ENCODE measurements around the gene ARHGAP26.

The ARHGAP26 gene

DNA sequence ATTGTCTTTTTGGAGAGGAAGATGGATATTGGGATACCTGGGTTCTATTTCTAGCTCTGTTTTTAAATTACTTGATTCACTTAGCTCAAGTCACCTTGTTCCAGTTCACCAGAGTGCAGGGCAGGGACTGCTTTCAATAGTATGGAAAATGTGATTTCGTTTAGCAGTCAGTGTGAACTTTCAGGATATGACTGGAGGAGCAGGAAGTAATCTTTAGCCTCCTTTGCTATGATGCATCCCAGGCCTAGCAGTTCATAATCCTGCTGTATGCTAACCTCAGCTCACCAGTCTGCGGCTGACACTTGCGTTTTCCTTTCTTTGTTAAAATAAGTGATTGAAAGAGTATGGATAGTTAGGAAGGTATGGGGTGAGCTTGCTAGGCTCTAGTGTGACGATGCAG is 169.7 kb downstream of the ARHGAP26 start:
- TF ChIP-seq POLR2AphosphoS5 (IDR thresholded peaks at IDR 0.05; ENCODE audit: low read depth, low read length) (no peak), FOXP2 (optimal IDR thresholded peaks at IDR 0.05; ENCODE audit: borderline replicate concordance, extremely low read depth, extremely low read length, insufficient read depth) (no peak), REST (IDR thresholded peaks at IDR 0.05; ENCODE audit: insufficient read depth in 1 of 2, low read depth in 2 of 2, low read length in 2 of 2) (no peak), SIN3A (IDR thresholded peaks at IDR 0.05; ENCODE audit: borderline replicate concordance, insufficient read depth, low read length) (no peak), TAF1 (IDR thresholded peaks at IDR 0.05; ENCODE audit: borderline replicate concordance, insufficient read depth, low read length) (no peak)

DNA sequence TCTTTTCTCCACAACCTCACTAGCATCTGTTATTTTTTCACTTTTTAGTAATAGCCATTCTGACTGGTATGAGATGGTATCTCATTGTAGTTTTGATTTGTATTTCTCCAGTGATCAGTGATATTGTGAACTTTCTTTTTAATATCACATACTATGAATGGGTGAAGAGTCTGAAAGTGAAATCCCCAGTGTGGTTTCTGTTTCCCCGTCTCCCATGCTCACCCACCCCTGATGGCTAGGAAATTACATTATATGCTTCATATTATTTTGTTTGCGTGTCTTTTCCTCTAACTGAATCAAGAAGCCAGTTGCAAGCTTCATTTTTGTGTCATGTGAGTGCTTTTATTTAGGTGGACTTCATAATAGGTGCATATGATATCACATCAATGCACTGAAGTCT is 171.1 kb downstream of the ARHGAP26 start:
- TF ChIP-seq SIN3A (IDR thresholded peaks at IDR 0.05; ENCODE audit: borderline replicate concordance, insufficient read depth, low read length) (no peak), REST (IDR thresholded peaks at IDR 0.05; ENCODE audit: insufficient read depth in 1 of 2, low read depth in 2 of 2, low read length in 2 of 2) (no peak), POLR2AphosphoS5 (IDR thresholded peaks at IDR 0.05; ENCODE audit: low read depth, low read length) (no peak), FOXP2 (optimal IDR thresholded peaks at IDR 0.05; ENCODE audit: borderline replicate concordance, extremely low read depth, extremely low read length, insufficient read depth) (no peak), TAF1 (IDR thresholded peaks at IDR 0.05; ENCODE audit: borderline replicate concordance, insufficient read depth, low read length) (no peak)

DNA sequence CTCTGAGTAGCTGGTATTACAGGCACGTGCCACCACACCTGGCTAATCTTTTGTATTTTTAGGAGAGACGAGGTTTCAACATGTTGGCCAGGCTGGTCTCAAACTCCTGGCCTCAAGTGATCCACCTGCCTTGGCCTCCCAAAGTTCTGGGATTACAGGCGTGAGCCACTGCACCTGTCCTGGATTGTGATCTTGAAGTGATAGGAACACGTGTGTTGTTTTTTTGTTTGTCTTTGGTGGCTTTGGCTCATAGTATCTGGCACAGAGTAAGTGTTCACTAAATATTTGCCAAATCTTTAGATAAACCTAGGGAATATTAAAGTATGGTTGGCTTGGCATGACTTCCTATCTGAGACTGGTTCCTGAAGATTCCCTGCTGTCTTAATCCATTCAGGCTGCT is 172.7 kb downstream of the ARHGAP26 start:
- TF ChIP-seq TAF1 (IDR thresholded peaks at IDR 0.05; ENCODE audit: borderline replicate concordance, insufficient read depth, low read length): no peak
- no peak for TF ChIP-seq SIN3A (IDR thresholded peaks at IDR 0.05; ENCODE audit: borderline replicate concordance, insufficient read depth, low read length)
- no peak for TF ChIP-seq FOXP2 (optimal IDR thresholded peaks at IDR 0.05; ENCODE audit: borderline replicate concordance, extremely low read depth, extremely low read length, insufficient read depth)
- no peak for TF ChIP-seq POLR2AphosphoS5 (IDR thresholded peaks at IDR 0.05; ENCODE audit: low read depth, low read length)
- TF ChIP-seq REST (IDR thresholded peaks at IDR 0.05; ENCODE audit: insufficient read depth in 1 of 2, low read depth in 2 of 2, low read length in 2 of 2): no peak

DNA sequence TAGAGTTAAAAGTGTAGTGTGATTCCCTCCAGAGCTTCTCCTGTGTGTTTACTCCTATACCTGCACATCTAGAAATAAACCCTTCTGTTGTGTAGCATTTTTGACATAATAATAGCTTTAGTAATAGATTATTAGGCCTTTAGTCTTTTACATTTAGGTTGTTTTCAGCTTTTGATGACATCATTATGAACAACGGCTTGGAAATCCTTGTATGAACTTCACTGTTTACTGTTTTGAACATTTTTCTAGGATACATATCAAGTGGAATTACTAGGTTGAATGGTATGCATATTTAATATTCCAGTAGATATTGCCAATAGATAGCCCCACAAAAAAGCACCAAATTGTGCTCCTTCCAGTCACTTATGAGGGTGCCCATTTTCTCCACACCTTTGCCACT is 174.0 kb downstream of the ARHGAP26 start:
- TF ChIP-seq SIN3A (IDR thresholded peaks at IDR 0.05; ENCODE audit: borderline replicate concordance, insufficient read depth, low read length) (no peak), TAF1 (IDR thresholded peaks at IDR 0.05; ENCODE audit: borderline replicate concordance, insufficient read depth, low read length) (no peak), REST (IDR thresholded peaks at IDR 0.05; ENCODE audit: insufficient read depth in 1 of 2, low read depth in 2 of 2, low read length in 2 of 2) (no peak), FOXP2 (optimal IDR thresholded peaks at IDR 0.05; ENCODE audit: borderline replicate concordance, extremely low read depth, extremely low read length, insufficient read depth) (no peak), POLR2AphosphoS5 (IDR thresholded peaks at IDR 0.05; ENCODE audit: low read depth, low read length) (no peak)

DNA sequence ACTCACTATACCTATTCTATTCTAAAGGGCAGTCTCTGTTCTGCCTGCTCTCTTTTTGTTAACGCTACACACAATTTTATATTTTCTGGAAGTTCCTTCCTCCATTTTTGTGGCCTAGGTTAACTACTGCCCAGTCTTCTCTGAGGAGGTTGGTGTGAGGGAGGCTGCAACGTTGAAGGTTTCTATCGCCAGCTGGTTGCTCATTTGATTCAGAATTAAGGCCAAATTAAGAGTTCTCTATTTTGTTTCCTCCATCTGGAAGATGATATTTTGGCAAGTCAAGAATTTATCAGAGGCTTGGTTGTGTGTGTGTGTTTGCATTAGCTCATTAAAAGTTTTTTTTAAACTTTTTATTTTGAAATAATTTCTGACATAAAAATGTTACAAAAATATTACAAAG is 175.1 kb downstream of the ARHGAP26 start:
- TF ChIP-seq SIN3A (IDR thresholded peaks at IDR 0.05; ENCODE audit: borderline replicate concordance, insufficient read depth, low read length): no peak
- no peak for TF ChIP-seq REST (IDR thresholded peaks at IDR 0.05; ENCODE audit: insufficient read depth in 1 of 2, low read depth in 2 of 2, low read length in 2 of 2)
- TF ChIP-seq TAF1 (IDR thresholded peaks at IDR 0.05; ENCODE audit: borderline replicate concordance, insufficient read depth, low read length): no peak
- TF ChIP-seq FOXP2 (optimal IDR thresholded peaks at IDR 0.05; ENCODE audit: borderline replicate concordance, extremely low read depth, extremely low read length, insufficient read depth): no peak
- no peak for TF ChIP-seq POLR2AphosphoS5 (IDR thresholded peaks at IDR 0.05; ENCODE audit: low read depth, low read length)

Data from PFSK-1 (cell line).